NT2/D1 (cell line): ENCODE data around the gene ABI2.

ENCODE experiments used
- SUZ12 ChIP-seq: IDR thresholded peaks from 2 replicates; pipeline ENCODE4 v1.6.1; 2011; ENCODE audit not compliant: insufficient read length, insufficient read depth; ENCODE audit errors: extremely low read depth
- YY1 ChIP-seq: IDR thresholded peaks from 2 replicates; pipeline ENCODE4 v1.6.1; 2011; ENCODE audit not compliant: insufficient read length, insufficient read depth
- ZNF274 ChIP-seq: IDR thresholded peaks from 2 replicates; pipeline ENCODE4 v1.6.1; 2011; ENCODE audit warnings: mild to moderate bottlenecking, low read depth, low read length

GRCh38 chr2:203400805-203401585, 72.8 kb downstream of the ABI2 start:
- TF ChIP-seq ZNF274, result no peak
- TF ChIP-seq YY1, result no peak
- no peak for TF ChIP-seq SUZ12
